Mucosa of descending colon (tissue), 3 donors: Measurements from ENCODE around the gene ART5. TPM values are rescaled to one million over a fixed set of nuclear protein-coding genes. Genes with fewer than 3 reads are reported as not detected.
A peak's percentile ranks its signal among the peaks of the same experiment; 100 is the strongest.
"Not testable (repeated sequence)": the region's sequence is repeated elsewhere in the genome, so short reads cannot be mapped to it uniquely, and the experiment has no call there.

Experiments used
- ATAC-seq: fragments of 200-7000 bp; cut with Tn5 transposase; one replicate; pipeline ENCODE4 v1.9.1; 2020; ENCODE audit warnings: mild to moderate bottlenecking, moderate library complexity
- DNase-seq, 3 donors: peaks; one replicate each; pipeline ENCODE4 v3.0.0-alpha.2; 2020
- H3K36me3 ChIP-seq: fragments of 200-600 bp; one replicate; pipeline ENCODE4 v1.8.0; 2021; ENCODE audit warnings: low read depth, mild to moderate bottlenecking
- H3K4me1 ChIP-seq: fragments of 200-600 bp; one replicate; pipeline ENCODE4 v1.8.0; 2021; ENCODE audit warnings: low read depth, mild to moderate bottlenecking
- H3K4me3 ChIP-seq: fragments of 200-600 bp; one replicate; pipeline ENCODE4 v1.8.0; 2021; ENCODE audit warnings: mild to moderate bottlenecking
- H3K9me3 ChIP-seq: fragments of 200-600 bp; one replicate; pipeline ENCODE4 v1.8.0; 2021; ENCODE audit warnings: mild to moderate bottlenecking
- intact Hi-C, 2 donors: fragments of 100-400 bp; cut with DNase I in 1 of 2; cut with micrococcal nuclease in 1 of 2; formaldehyde crosslinking; loops; one replicate each; pipeline versions ENCODE4 v1.11.0 to v1.11.1; 2022; cut with DNase I, micrococcal nuclease
- total RNA-seq, 3 donors: library from RNA; stranded (reverse); fragmentation: NEBNext Ultra II Directional in 2 of 3; extraction: Animal tissue kit (Norgen Biotek cat#: 25700) in 2 of 3; gene quantifications; one replicate each; pipeline versions ENCODE4 v1.2.1 to v1.2.4, GENCODE V29; 2021 to 2023
- TF ChIP-seq, protein P1 (sequence below): fragments of 200-600 bp; IDR thresholded peaks from one replicate; pipeline ENCODE4 v1.8.0; 2022; ENCODE audit warnings: antibody characterized with exemption, mild to moderate bottlenecking
- donor health status: DM: no; HTN: no; CAD: no; lungs with moderate emphysema.
- donor health status: DM: no; HTN: no; CAD: no.
- donor health status: DM: no; HTN: yes; CAD: no.

Gene ART5
- total RNA-seq, 3 donors from 2014 or later: not detected

- TF ChIP-seq, protein P1, sequence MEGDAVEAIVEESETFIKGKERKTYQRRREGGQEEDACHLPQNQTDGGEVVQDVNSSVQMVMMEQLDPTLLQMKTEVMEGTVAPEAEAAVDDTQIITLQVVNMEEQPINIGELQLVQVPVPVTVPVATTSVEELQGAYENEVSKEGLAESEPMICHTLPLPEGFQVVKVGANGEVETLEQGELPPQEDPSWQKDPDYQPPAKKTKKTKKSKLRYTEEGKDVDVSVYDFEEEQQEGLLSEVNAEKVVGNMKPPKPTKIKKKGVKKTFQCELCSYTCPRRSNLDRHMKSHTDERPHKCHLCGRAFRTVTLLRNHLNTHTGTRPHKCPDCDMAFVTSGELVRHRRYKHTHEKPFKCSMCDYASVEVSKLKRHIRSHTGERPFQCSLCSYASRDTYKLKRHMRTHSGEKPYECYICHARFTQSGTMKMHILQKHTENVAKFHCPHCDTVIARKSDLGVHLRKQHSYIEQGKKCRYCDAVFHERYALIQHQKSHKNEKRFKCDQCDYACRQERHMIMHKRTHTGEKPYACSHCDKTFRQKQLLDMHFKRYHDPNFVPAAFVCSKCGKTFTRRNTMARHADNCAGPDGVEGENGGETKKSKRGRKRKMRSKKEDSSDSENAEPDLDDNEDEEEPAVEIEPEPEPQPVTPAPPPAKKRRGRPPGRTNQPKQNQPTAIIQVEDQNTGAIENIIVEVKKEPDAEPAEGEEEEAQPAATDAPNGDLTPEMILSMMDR: no peak
- ATAC-seq: no peak
- intact Hi-C loops: no loop called here
Observed at GRCh38 chr11:3655547-3655946, 13.8 kb upstream of the ART5 start.

DNA sequence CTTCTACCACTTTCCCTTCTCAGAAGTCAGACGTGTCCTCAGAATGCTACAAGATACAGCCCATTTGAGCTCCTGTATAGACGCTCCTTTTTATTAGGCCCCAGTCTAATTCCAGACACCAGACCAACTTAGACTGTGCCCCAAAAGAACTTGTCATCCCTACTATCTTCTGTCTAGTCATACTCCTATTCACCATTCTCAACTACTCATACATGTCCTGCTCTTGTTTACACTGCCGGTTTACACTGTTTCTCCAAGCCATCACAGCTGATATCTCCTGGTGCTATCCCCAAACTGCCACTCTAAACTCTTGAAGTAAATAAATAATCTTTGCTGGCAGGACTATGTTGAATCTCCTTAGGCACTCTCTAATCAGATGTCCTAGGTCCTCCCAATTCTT lies 10.7 kb upstream of the ART5 start:
- intact Hi-C loops, H3K4me1 ChIP-seq, H3K4me3 ChIP-seq, ATAC-seq, H3K36me3 ChIP-seq, DNase-seq, H3K9me3 ChIP-seq: not testable (repeated sequence)

More at GRCh38 chr11:3655547-3655946, 13.8 kb upstream of the ART5 start:
- Histone ChIP-seq H3K4me1 (no peaks in the 10 kb centered on the region), H3K4me3 (no peak overlapping the region), H3K36me3 (no peaks in the 10 kb centered on the region), H3K9me3 (no peaks in the 10 kb centered on the region)
- no peak for DNase-seq

GRCh38 chr11:3649374-3649773 lies 7.6 kb upstream of the ART5 start:
- DNase-seq, H3K9me3 ChIP-seq, intact Hi-C loops, H3K36me3 ChIP-seq, H3K4me3 ChIP-seq, ATAC-seq, H3K4me1 ChIP-seq: not testable (repeated sequence)

DNA sequence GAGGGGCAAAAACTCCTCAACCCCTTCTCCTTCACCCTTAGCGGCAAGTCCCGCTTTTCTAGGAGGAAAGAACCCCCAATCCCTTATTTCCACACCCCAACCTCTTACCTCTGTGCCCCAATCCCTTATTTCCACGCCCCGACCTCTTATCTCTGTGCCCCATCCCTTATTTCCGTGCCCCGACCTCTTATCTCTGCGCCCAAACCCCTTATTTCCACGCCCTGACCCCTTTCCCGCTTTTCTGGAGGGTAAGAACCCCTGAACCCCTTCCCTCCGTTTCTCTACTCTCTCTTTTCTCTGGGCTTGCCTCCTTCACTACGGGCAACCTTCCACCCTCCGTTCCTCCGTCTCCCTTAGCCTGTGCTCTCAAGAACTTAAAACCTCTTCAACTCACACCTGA lies 7.1 kb upstream of the ART5 start:
- H3K4me1 ChIP-seq, intact Hi-C loops, H3K9me3 ChIP-seq, ATAC-seq, DNase-seq, H3K4me3 ChIP-seq, H3K36me3 ChIP-seq: not testable (repeated sequence)

DNA sequence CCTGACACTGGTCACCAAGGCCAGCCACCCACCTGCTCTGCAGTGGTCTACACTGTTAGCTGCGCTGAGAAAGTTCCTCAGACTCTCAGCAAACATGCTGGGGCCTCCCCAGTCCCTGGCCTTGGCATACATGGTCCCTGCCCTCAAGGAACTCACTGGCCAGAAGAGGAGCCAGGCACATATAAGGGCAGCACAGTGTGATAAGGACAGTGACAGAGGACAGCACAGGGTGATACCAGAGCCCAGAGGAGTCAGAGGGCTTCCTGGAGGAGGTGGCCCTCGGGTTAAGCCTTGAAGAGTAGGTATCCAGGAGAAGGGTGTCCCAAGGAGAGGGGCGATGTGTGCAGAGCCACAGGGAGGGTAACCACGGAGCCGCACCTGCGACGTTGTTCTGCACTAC lies 3.8 kb upstream of the ART5 start:
- no peak for ATAC-seq
- intact Hi-C loops: no loop called here
- TF ChIP-seq, protein P1: no peak
- DNase-seq: no peak
- H3K36me3 ChIP-seq: no peaks in the 10 kb centered on the region
- peaks cover 12% of the 10 kb centered on the region for H3K4me1 ChIP-seq
- no peak overlapping the region for H3K4me3 ChIP-seq
- no peaks in the 10 kb centered on the region for H3K9me3 ChIP-seq

- Histone ChIP-seq H3K4me1 (peaks cover 12% of the 10 kb centered on the region), H3K9me3 (no peaks in the 10 kb centered on the region), H3K36me3 (no peaks in the 10 kb centered on the region), H3K4me3 (no peak within 1 kb of the TSS)
- intact Hi-C loops: no loop called here
- ATAC-seq (peak; percentile 47), DNase-seq (peak in 1 of 3 donors; percentile 22)
- TF ChIP-seq, protein P1: no peak
Observed at GRCh38 chr11:3644817-3645235, 3.0 kb upstream of the ART5 start, which contains the start of gene ART1. ART1 (plus strand) TSS chr11:3645128; CDS start chr11:3659214, 14,086 bp downstream.

DNA sequence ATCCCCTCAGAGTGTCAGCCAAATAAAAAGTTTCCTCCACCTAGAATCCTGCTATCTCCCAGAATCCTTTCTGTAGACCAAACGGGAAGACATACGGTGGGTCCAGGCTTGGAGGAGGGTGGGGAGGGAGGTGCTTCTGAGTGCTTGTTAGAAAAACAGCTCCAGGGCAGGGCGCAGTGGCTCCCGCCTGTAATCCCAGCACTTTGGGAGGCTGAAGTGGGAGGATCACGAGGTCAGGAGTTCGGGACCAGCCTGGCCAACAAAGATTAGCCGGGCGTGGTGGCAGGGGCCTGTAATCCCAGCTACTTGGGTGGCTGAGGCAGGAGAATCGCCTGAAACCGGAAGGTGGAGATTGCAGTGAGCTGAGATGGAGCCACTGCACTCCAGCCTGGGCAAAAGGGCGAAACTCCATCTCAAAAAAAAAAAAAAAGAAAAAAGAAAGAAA lies 1.3 kb upstream of the ART5 start:
- not testable (repeated sequence) for H3K4me3 ChIP-seq

More for the DNA sequence above, 1.3 kb upstream of the ART5 start:
- DNase-seq: peak in 1 of 3 donors; percentile 2
- H3K4me1 ChIP-seq: peaks cover 12% of the 10 kb centered on the region
- H3K9me3 ChIP-seq, ATAC-seq, H3K36me3 ChIP-seq, intact Hi-C loops: not testable (repeated sequence)
